T-helper 1 cell treated with Interleukin-12 subunit alpha and Interleukin-12 subunit beta and Interleukin-4 antibody, amounts not matched to agents 30 ng/mL and 1 ng/mL, for 36 hours (primary cell): ENCODE results near the gene KBTBD13. TPM values are rescaled to one million over a fixed set of nuclear protein-coding genes. Genes with fewer than 3 reads are reported as not detected.
"Not testable (repeated sequence)": the region's sequence is repeated elsewhere in the genome, so short reads cannot be mapped to it uniquely, and the experiment has no call there.

Experiments used
- intact Hi-C: fragments of 100-400 bp; cut with micrococcal nuclease; formaldehyde crosslinking; loops from one replicate; pipeline ENCODE4 v1.15.1; 2024
- total RNA-seq: library from RNA; stranded (reverse); gene quantifications from 2 replicates; pipeline ENCODE4 v1.2.3, GENCODE V29; 2022

KBTBD13 gene
- total RNA-seq = not detected in 2 replicates

GRCh38 chr15:65076486-65077290, at the start of gene KBTBD13:
Gene KBTBD13, plus strand, starts transcription at chr15:65076746. Its CDS starts 70 bp downstream, at chr15:65076816.
- intact Hi-C loops = no loop called here

GRCh38 chr15:65026756-65027155, 49.8 kb upstream of the KBTBD13 start:
- intact Hi-C loops = loop anchor here (5.0 kb wide), 1 partner anchor 134 kb away; no protein-coding TSS in a partner anchor

GRCh38 chr15:65027593-65027992, 49.0 kb upstream of the KBTBD13 start:
- intact Hi-C loops = loop anchor here (5.0 kb wide), 1 partner anchor 135 kb away; no protein-coding TSS in a partner anchor

GRCh38 chr15:65028338-65028737, 48.2 kb upstream of the KBTBD13 start:
- intact Hi-C loops = loop anchor here (2.0 to 5.0 kb wide), 4 partner anchors 136 to 276 kb away; partner anchors contain the start of genes CLPX and RNU5B-1

GRCh38 chr15:65028921-65029735, 47.4 kb upstream of the KBTBD13 start, which contains the start of gene MTFMT:
Gene MTFMT, minus strand, starts transcription at chr15:65029639. Its CDS starts 26 bp downstream, at chr15:65029613.
- intact Hi-C loops = loop anchor here (1.0 to 5.0 kb wide), 9 partner anchors 20 to 276 kb away; partner anchors contain the start of genes CLPX, PDCD7, PIF1 and RNU5B-1

- intact Hi-C loops = loop anchor here (1.0 to 5.0 kb wide), 9 partner anchors 20 to 275 kb away; partner anchors contain the start of genes CLPX, PDCD7, PIF1 and RNU5B-1
Measured at GRCh38 chr15:65029736-65030208, 46.8 kb upstream of the KBTBD13 start.

GRCh38 chr15:65032801-65033537, 43.6 kb upstream of the KBTBD13 start:
- intact Hi-C loops = loop anchor here (1.0 kb wide), 4 partner anchors 45 to 352 kb away; no protein-coding TSS in a partner anchor

- intact Hi-C loops = loop anchor here (1.0 kb wide), 4 partner anchors 45 to 352 kb away; no protein-coding TSS in a partner anchor
Measured at GRCh38 chr15:65033659-65034269, 42.8 kb upstream of the KBTBD13 start.

- intact Hi-C loops = no loop called here
Measured at GRCh38 chr15:65034719-65035118, 41.8 kb upstream of the KBTBD13 start.

GRCh38 chr15:65037309-65037708, 39.2 kb upstream of the KBTBD13 start:
- intact Hi-C loops = no loop called here

- intact Hi-C loops = no loop called here
Measured at GRCh38 chr15:65038428-65038827, 38.1 kb upstream of the KBTBD13 start.

GRCh38 chr15:65038836-65039235, 37.7 kb upstream of the KBTBD13 start:
- intact Hi-C loops = no loop called here

- intact Hi-C loops = no loop called here
Measured at GRCh38 chr15:65040461-65040860, 36.1 kb upstream of the KBTBD13 start.

- intact Hi-C loops = no loop called here
Measured at GRCh38 chr15:65041787-65042186, 34.8 kb upstream of the KBTBD13 start.

- intact Hi-C loops = no loop called here
Measured at GRCh38 chr15:65042776-65043327, 33.7 kb upstream of the KBTBD13 start.

GRCh38 chr15:65044218-65044617, 32.3 kb upstream of the KBTBD13 start:
- intact Hi-C loops = not testable (repeated sequence)

- intact Hi-C loops = no loop called here
Measured at GRCh38 chr15:65044724-65045481, 31.6 kb upstream of the KBTBD13 start, which contains the start of gene SLC51B. Gene SLC51B, plus strand, starts transcription at chr15:65045387. Its CDS starts 4,618 bp downstream, at chr15:65050005.

GRCh38 chr15:65048241-65048640, 28.3 kb upstream of the KBTBD13 start:
- intact Hi-C loops = no loop called here

- intact Hi-C loops = loop anchor here (1.0 kb wide), 3 partner anchors 20 to 84 kb away; partner anchors contain the start of genes MTFMT and PDCD7
Measured at GRCh38 chr15:65049418-65049840, 27.1 kb upstream of the KBTBD13 start.
